Parathyroid adenoma (tissue), 2 donors: ENCODE measurements around the gene TEX29.

Experiments used
- H2AFZ ChIP-seq: fragments of 300-600 bp; sonication (generic); one replicate; pipeline ENCODE4 v1.7.0; 2017; ENCODE audit warnings: antibody characterized with exemption, mild to moderate bottlenecking
- H3K27ac ChIP-seq: fragments of 300-600 bp; sonication (generic); one replicate; pipeline ENCODE4 v1.7.0; 2017
- H3K27me3 ChIP-seq: fragments of 300-600 bp; sonication (generic); one replicate; pipeline ENCODE4 v1.7.0; 2017; ENCODE audit warnings: low read length; ENCODE audit not compliant: control insufficient read depth, insufficient read depth
- H3K36me3 ChIP-seq: fragments of 300-600 bp; sonication (generic); one replicate; pipeline ENCODE4 v1.7.0; 2017; ENCODE audit warnings: low read length; ENCODE audit not compliant: control insufficient read depth, insufficient read depth
- H3K4me1 ChIP-seq: fragments of 300-600 bp; sonication (generic); one replicate; pipeline ENCODE4 v1.7.0; 2017; ENCODE audit warnings: control low read depth
- H3K4me2 ChIP-seq: fragments of 300-600 bp; sonication (generic); one replicate; pipeline ENCODE4 v1.7.0; 2017; ENCODE audit warnings: low read length
- H3K4me3 ChIP-seq: fragments of 300-600 bp; sonication (generic); one replicate; pipeline ENCODE4 v1.7.0; 2017; ENCODE audit warnings: low read depth, low read length
- H3K79me2 ChIP-seq: fragments of 300-600 bp; sonication (generic); one replicate; pipeline ENCODE4 v1.7.0; 2017; ENCODE audit warnings: control low read depth
- H3K9ac ChIP-seq: fragments of 300-600 bp; sonication (generic); one replicate; pipeline ENCODE4 v1.7.0; 2017; ENCODE audit warnings: mild to moderate bottlenecking
- H3K9me3 ChIP-seq: fragments of 300-600 bp; sonication (generic); one replicate; pipeline ENCODE4 v1.7.0; 2017; ENCODE audit warnings: low read length; ENCODE audit not compliant: control insufficient read depth
- TF ChIP-seq, protein P1 (sequence below): fragments of 300-600 bp; sonication (generic); IDR thresholded peaks from one replicate; pipeline ENCODE4 v1.7.0; 2017; ENCODE audit warnings: antibody characterized with exemption, mild to moderate bottlenecking
- donor health status: primary hyperparathyroidism.

The TEX29 gene

DNA sequence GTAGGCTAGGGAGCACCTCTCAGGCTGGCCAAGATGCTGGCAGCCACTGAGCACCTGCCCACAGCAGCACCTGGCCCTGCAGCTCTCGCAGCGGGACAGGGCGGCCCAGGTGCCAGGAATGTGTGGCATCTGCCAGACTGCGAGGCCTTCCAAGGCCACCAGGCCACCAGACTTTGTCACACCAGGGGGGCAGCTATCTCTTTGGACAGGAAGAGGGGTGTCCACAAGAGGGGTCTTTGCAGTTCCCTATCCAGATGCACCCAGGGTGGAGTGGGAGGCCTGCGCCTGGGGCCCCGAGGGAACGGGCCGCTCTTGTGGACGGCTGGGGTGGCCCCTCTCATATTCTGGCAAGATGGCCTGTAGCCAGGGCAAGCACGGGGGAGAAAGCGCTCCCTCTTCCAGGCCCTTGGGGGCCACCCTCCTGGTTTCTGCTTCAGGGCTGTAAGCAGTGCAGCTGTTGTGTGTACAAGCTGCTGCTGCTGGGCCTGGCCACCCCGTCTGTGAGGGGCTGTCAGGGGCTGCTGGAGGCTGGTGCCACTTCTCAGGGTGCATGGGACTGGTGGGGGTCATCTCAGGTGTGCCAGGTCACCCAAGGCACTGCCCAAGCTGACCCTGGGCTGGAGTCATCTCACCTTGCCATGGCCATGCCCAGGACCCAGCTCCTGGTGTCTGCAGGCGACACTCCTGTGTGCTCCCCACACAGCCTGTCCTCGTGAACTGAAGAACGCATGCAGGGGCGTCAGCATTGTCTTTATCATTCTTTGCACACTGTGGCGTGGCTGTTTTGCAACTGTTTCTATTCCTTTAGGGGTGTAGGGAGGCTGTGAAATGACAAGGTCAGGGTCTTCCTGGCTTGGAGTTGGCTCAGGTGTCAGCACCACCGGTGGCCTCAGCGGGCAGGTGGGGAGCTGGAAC is 1.8 kb downstream of the TEX29 start:
- TF ChIP-seq, protein P1, sequence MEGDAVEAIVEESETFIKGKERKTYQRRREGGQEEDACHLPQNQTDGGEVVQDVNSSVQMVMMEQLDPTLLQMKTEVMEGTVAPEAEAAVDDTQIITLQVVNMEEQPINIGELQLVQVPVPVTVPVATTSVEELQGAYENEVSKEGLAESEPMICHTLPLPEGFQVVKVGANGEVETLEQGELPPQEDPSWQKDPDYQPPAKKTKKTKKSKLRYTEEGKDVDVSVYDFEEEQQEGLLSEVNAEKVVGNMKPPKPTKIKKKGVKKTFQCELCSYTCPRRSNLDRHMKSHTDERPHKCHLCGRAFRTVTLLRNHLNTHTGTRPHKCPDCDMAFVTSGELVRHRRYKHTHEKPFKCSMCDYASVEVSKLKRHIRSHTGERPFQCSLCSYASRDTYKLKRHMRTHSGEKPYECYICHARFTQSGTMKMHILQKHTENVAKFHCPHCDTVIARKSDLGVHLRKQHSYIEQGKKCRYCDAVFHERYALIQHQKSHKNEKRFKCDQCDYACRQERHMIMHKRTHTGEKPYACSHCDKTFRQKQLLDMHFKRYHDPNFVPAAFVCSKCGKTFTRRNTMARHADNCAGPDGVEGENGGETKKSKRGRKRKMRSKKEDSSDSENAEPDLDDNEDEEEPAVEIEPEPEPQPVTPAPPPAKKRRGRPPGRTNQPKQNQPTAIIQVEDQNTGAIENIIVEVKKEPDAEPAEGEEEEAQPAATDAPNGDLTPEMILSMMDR, result no peak

DNA sequence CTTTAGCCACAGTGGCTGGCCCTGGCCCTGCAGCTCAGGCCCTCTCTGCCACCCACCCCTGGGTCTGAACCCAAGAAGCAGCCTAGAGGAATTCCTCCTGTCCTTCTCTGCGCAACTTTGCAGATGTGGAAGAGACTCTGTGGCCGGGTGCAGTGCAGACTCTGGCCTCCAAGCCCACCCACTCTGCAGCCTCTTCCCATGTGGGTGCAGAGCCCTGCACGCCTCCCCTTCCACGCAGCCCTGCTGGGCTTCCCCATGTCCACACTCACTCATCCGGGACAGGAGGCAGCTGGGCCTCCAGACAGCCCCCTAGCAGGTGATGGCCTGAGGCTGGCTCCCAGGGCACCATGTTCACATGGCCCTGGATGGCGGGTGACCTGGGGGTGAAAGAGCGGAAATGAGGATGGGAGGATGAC is 2.5 kb downstream of the TEX29 start:
- TF ChIP-seq, protein P1, result no peak
- Histone ChIP-seq H3K27ac (no peak overlapping the region), H3K36me3 (no peaks in the 10 kb centered on the region), H3K79me2 (no peaks in the 10 kb centered on the region), H3K9ac (no peak overlapping the region), H3K4me2 (no peak overlapping the region), H3K27me3 (no peaks in the 10 kb centered on the region), H2AFZ (no peak overlapping the region), H3K4me1 (no peaks in the 10 kb centered on the region), H3K9me3 (no peaks in the 10 kb centered on the region), H3K4me3 (no peak overlapping the region)

More for the DNA sequence above, 1.8 kb downstream of the TEX29 start:
- Histone ChIP-seq H3K4me1 (no peaks in the 10 kb centered on the region), H3K36me3 (no peaks in the 10 kb centered on the region), H3K4me3 (no peak overlapping the region), H3K27me3 (no peaks in the 10 kb centered on the region), H3K27ac (no peak overlapping the region), H3K4me2 (no peak overlapping the region), H3K9ac (no peak overlapping the region), H2AFZ (no peak overlapping the region), H3K79me2 (no peaks in the 10 kb centered on the region), H3K9me3 (no peaks in the 10 kb centered on the region)

- Histone ChIP-seq H3K4me3 (no peak overlapping the region), H3K36me3 (no peaks in the 10 kb centered on the region), H3K4me2 (no peak overlapping the region), H3K27me3 (no peaks in the 10 kb centered on the region), H3K79me2 (no peaks in the 10 kb centered on the region), H3K9me3 (no peaks in the 10 kb centered on the region), H2AFZ (no peak overlapping the region), H3K4me1 (no peaks in the 10 kb centered on the region), H3K9ac (no peak overlapping the region), H3K27ac (no peak overlapping the region)
- TF ChIP-seq, protein P1, result no peak
These were observed 3.1 kb downstream of the TEX29 start for GRCh38 chr13:111323549-111323948.

GRCh38 chr13:111323950-111324651 is 3.7 kb downstream of the TEX29 start:
- Histone ChIP-seq H3K4me2 (no peak overlapping the region), H3K9ac (no peak overlapping the region), H3K27ac (no peak overlapping the region), H3K9me3 (no peaks in the 10 kb centered on the region), H3K36me3 (no peaks in the 10 kb centered on the region), H3K4me3 (no peak overlapping the region), H2AFZ (no peak overlapping the region), H3K27me3 (no peaks in the 10 kb centered on the region), H3K4me1 (no peaks in the 10 kb centered on the region), H3K79me2 (no peaks in the 10 kb centered on the region)
- TF ChIP-seq, protein P1, result no peak
